Measurements from ENCODE around the gene NCKAP1. TPM values are rescaled to one million over a fixed set of nuclear protein-coding genes. Genes with fewer than 3 reads are reported as not detected.
"Not testable (repeated sequence)": the region's sequence is repeated elsewhere in the genome, so short reads cannot be mapped to it uniquely, and the experiment has no call there.

The NCKAP1 gene
- polyA plus RNA-seq, 1 donor: 83.6 TPM

- no peak for DNase-seq (ENCODE audit: low read depth)
Observed at GRCh38 chr2:183009249-183009899, 28.9 kb downstream of the NCKAP1 start.

GRCh38 chr2:183001948-183002347 is 36.3 kb downstream of the NCKAP1 start:
- no peak for DNase-seq (ENCODE audit: low read depth)

GRCh38 chr2:183000846-183001245 is 37.4 kb downstream of the NCKAP1 start:
- no peak for DNase-seq (ENCODE audit: low read depth)

- DNase-seq (ENCODE audit: low read depth): no peak
Observed at GRCh38 chr2:182999348-183000028, 38.8 kb downstream of the NCKAP1 start.

- no peak for DNase-seq (ENCODE audit: low read depth)
Observed at GRCh38 chr2:182994228-182994912, 43.9 kb downstream of the NCKAP1 start.

- no peak for DNase-seq (ENCODE audit: low read depth)
Observed at GRCh38 chr2:182982941-182983340, 55.3 kb downstream of the NCKAP1 start.

GRCh38 chr2:182981475-182981874 is 56.8 kb downstream of the NCKAP1 start:
- DNase-seq (ENCODE audit: low read depth): not testable (repeated sequence)

- no peak for DNase-seq (ENCODE audit: low read depth)
Observed at GRCh38 chr2:182980652-182981051, 57.6 kb downstream of the NCKAP1 start.

- peak; percentile 1 for DNase-seq (ENCODE audit: low read depth)
Observed at GRCh38 chr2:182980115-182980514, 58.1 kb downstream of the NCKAP1 start.

GRCh38 chr2:182977463-182977862 is 60.8 kb downstream of the NCKAP1 start:
- DNase-seq (ENCODE audit: low read depth): no peak

GRCh38 chr2:182973441-182974352 is 64.6 kb downstream of the NCKAP1 start:
- DNase-seq (ENCODE audit: low read depth): no peak

- DNase-seq (ENCODE audit: low read depth): no peak
Observed at GRCh38 chr2:182972548-182972942, 65.7 kb downstream of the NCKAP1 start.

GRCh38 chr2:182971820-182972547 is 66.3 kb downstream of the NCKAP1 start:
- DNase-seq (ENCODE audit: low read depth): no peak

GRCh38 chr2:182970486-182970885 is 67.8 kb downstream of the NCKAP1 start:
- DNase-seq (ENCODE audit: low read depth): no peak

- DNase-seq (ENCODE audit: low read depth): no peak
Observed at GRCh38 chr2:182968493-182968892, 69.8 kb downstream of the NCKAP1 start.

- not testable (repeated sequence) for DNase-seq (ENCODE audit: low read depth)
Observed at GRCh38 chr2:182966356-182966755, 71.9 kb downstream of the NCKAP1 start.

- no peak for DNase-seq (ENCODE audit: low read depth)
Observed at GRCh38 chr2:182962641-182963040, 75.6 kb downstream of the NCKAP1 start.

GRCh38 chr2:182960869-182961268 is 77.4 kb downstream of the NCKAP1 start:
- not testable (repeated sequence) for DNase-seq (ENCODE audit: low read depth)

GRCh38 chr2:182954789-182955188 is 83.5 kb downstream of the NCKAP1 start:
- DNase-seq (ENCODE audit: low read depth): no peak

GRCh38 chr2:182952741-182953450 is 85.4 kb downstream of the NCKAP1 start:
- DNase-seq (ENCODE audit: low read depth): no peak

Measured in forelimb muscle (tissue), 1 donor.